ENCODE measurements around the gene FKBP11.

The FKBP11 gene

GRCh38 chr12:48924617-48925303, 532 bp downstream of the FKBP11 start:
- Histone ChIP-seq H3K4me1 (ENCODE audit: control insufficient read depth, insufficient read depth, low read length) (no peaks in the 10 kb centered on the region), H3K36me3 (ENCODE audit: control insufficient read depth in 2 of 2, insufficient read depth in 1 of 2, low read length in 2 of 2) (peaks cover 14 to 59% of the 10 kb centered on the region in 2 experiments), H3K9me3 (ENCODE audit: control insufficient read depth, insufficient read depth, low read depth, low read length) (no peaks in the 10 kb centered on the region), H3K27ac (ENCODE audit: extremely low read depth, low read depth, low read length) (peak overlapping the region; percentile 49; the same call in 1 of the 2 replicates), H3K4me3 (ENCODE audit: low read depth, low read length) (peak overlapping the region; percentile 38)
- no peak for TF ChIP-seq ZNF521 (tag by site-specific recombination; IDR thresholded peaks at IDR 0.05)
- no peak for TF ChIP-seq ZNF146 (tag by site-specific recombination; IDR thresholded peaks at IDR 0.05)
- TF ChIP-seq ZNF266 (tag by site-specific recombination; IDR thresholded peaks at IDR 0.05; ENCODE audit: low read depth): no peak
- peak; percentile 62 for TF ChIP-seq ZNF341 (tag by site-specific recombination; IDR thresholded peaks at IDR 0.05; ENCODE audit: low read depth)
- TF ChIP-seq ZNF548 (tag by site-specific recombination; IDR thresholded peaks at IDR 0.05): no peak
- no peak for TF ChIP-seq ZNF561 (tag by site-specific recombination; IDR thresholded peaks at IDR 0.05; ENCODE audit: borderline replicate concordance)
- TF ChIP-seq ZBTB48 (tag by site-specific recombination; IDR thresholded peaks at IDR 0.05): no peak
- TF ChIP-seq ZNF549 (tag by site-specific recombination; IDR thresholded peaks at IDR 0.05): no peak
- TF ChIP-seq ZNF214 (tag by site-specific recombination; IDR thresholded peaks at IDR 0.05; ENCODE audit: borderline replicate concordance): no peak
- no peak for TF ChIP-seq ZNF560 (tag by site-specific recombination; IDR thresholded peaks at IDR 0.05; ENCODE audit: borderline replicate concordance)
- no peak for TF ChIP-seq ZNF140 (tag by site-specific recombination; IDR thresholded peaks at IDR 0.05)
- peak; percentile 27; the same call in 1 of the 2 replicates for TF ChIP-seq GLIS2 (tag by site-specific recombination; IDR thresholded peaks at IDR 0.05)
- no peak for TF ChIP-seq KLF16 (tag by site-specific recombination; IDR thresholded peaks at IDR 0.05)
- TF ChIP-seq ZNF623 (tag by site-specific recombination; IDR thresholded peaks at IDR 0.05): no peak
- no peak for TF ChIP-seq SP7 (tag by site-specific recombination; IDR thresholded peaks at IDR 0.05)
- TF ChIP-seq OVOL3 (tag by site-specific recombination; IDR thresholded peaks at IDR 0.05): no peak
- peak; percentile 9; the same call in 1 of the 2 replicates for TF ChIP-seq ZNF654 (tag by site-specific recombination; IDR thresholded peaks at IDR 0.05; ENCODE audit: low read depth)
- no peak for TF ChIP-seq HOXD13 (CRISPR knock-in tag; IDR thresholded peaks at IDR 0.05; ENCODE audit: borderline replicate concordance)
- TF ChIP-seq ZNF600 (tag by site-specific recombination; IDR thresholded peaks at IDR 0.05): no peak
- TF ChIP-seq ZNF19 (tag by site-specific recombination; IDR thresholded peaks at IDR 0.05; ENCODE audit: low read depth): no peak
- no peak for TF ChIP-seq ZNF350 (tag by site-specific recombination; IDR thresholded peaks at IDR 0.05)
- TF ChIP-seq ZNF354C (tag by site-specific recombination; IDR thresholded peaks at IDR 0.05; ENCODE audit: borderline replicate concordance, low read depth): no peak
- no peak for TF ChIP-seq ZNF211 (tag by site-specific recombination; IDR thresholded peaks at IDR 0.05; ENCODE audit: low read depth)
- TF ChIP-seq ZBTB11 (tag by site-specific recombination; conservative IDR thresholded peaks at IDR 0.05; ENCODE audit: low read depth): no peak
- CTCF ChIA-PET: interaction anchor here (0.9 to 5.3 kb wide), 8 partner anchors 12 to 119 kb away, joined by 3 to 40 read pairs (median 6); a partner anchor contains a TSS
- POLR2A ChIA-PET: interaction anchor here (2.1 kb wide), 1 partner anchor 33 kb away, joined by 5 read pairs; the partner anchor contains the start of gene ARF3

All from HEK293 (cell line).